ENCODE measurements around the gene AEBP2. TPM values are rescaled to one million over a fixed set of nuclear protein-coding genes. Genes with fewer than 3 reads are reported as not detected.
A peak's percentile ranks its signal among the peaks of the same experiment; 100 is the strongest.
"Not testable (repeated sequence)": the region's sequence is repeated elsewhere in the genome, so short reads cannot be mapped to it uniquely, and the experiment has no call there.

AEBP2 gene
- total and polyA plus RNA-seq, 7 donors: 7.8 to 52.8 (median 28.4) TPM

DNA sequence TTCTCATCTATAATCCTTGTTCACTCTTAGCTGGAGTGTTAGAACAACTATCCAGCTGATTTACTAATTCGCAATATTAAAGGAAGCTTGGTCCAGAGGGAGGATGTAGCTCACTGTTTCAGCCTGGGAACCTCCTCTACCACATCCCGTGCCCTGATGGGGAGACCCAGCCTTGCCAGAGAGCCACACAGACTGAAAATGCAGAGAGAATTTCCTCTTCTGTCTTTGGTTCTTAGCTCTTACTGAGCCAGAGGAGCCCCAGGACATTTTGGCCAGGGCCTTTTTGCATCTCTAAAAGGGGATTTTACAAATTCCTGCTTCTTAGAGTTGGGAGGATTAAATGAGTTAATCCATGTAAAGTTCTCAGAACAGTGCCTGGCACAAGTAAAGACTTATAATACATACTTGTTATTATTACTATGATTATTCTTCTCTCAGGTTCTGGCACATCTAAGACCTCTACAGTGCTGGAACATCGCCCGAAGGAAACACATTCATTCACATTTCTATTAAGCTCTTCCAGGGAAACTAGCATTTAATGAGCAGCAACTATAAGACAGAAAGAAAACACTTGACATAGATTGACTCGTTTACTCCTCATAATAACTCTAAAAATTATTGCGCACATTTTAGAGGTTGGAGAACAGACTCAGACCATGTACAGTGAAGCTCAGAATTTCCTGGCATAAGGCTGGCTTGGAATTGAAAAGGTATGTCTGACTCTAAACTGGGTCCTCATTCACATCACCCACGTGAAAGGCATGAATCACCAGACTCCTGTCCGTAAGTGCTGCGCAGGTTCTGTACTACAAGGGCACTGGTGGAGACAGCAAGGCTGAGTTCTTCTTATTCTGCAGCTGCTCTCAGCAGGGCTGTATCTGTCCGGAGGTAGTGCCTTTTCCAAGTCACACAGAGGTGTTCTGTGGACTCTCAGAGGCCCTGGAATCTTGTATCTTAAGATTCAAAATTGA lies 27.8 kb upstream of the AEBP2 start:
- WGBS, 2 donors: 87 to 90% methylated on average over 10 of the region's 10 CpGs
- Histone ChIP-seq H3K9me3 (no peaks in the 10 kb centered on the region), H3K27ac (peak overlapping the region in 3 of 4 donors; percentile 35 to 76 (median 40)), H3K36me3 (no peaks in the 10 kb centered on the region), H3K4me1 (peaks cover 0 to 19% (median 18%) of the 10 kb centered on the region in 4 donors), H3K27me3 (no peaks in the 10 kb centered on the region), H3K4me3 (no peak overlapping the region)
- DNase-seq: no peak
- intact Hi-C loops (cut with DNase I): no loop called here
- TF ChIP-seq EP300 (IDR thresholded peaks at IDR 0.05): no peak
- no peak for TF ChIP-seq POLR2A (IDR thresholded peaks at IDR 0.05)
- peak in 1 of 4 donors; percentile 65 for TF ChIP-seq POLR2AphosphoS5 (IDR thresholded peaks at IDR 0.05)
- TF ChIP-seq, protein P1, sequence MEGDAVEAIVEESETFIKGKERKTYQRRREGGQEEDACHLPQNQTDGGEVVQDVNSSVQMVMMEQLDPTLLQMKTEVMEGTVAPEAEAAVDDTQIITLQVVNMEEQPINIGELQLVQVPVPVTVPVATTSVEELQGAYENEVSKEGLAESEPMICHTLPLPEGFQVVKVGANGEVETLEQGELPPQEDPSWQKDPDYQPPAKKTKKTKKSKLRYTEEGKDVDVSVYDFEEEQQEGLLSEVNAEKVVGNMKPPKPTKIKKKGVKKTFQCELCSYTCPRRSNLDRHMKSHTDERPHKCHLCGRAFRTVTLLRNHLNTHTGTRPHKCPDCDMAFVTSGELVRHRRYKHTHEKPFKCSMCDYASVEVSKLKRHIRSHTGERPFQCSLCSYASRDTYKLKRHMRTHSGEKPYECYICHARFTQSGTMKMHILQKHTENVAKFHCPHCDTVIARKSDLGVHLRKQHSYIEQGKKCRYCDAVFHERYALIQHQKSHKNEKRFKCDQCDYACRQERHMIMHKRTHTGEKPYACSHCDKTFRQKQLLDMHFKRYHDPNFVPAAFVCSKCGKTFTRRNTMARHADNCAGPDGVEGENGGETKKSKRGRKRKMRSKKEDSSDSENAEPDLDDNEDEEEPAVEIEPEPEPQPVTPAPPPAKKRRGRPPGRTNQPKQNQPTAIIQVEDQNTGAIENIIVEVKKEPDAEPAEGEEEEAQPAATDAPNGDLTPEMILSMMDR (IDR thresholded peaks at IDR 0.05): no peak

DNA sequence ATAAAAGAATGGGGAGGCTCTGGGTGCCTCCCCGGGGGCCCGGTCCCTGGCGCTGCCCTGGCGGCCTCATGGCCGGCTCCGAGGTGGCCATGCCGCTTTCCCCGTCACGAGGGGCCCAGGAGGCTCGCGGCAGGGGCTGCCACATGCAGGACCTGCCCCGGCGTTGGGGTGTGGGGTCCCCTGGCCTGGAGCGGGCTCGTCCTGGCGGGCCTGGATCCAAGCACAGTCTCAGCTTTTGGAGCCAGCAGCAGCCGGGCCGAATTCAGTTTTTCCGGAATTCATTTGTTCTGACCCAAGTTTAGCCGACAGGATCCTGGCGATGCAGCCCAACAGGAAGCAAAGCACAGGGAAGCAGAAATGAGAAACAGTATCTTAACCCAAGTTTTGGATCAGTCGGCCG lies 26.4 kb upstream of the AEBP2 start:
- H3K4me3 ChIP-seq: peak overlapping the region; percentile 5 to 29 (median 22)
- 94 to 96% methylated on average over 23 of the region's 23 CpGs for WGBS, 2 donors

DNA sequence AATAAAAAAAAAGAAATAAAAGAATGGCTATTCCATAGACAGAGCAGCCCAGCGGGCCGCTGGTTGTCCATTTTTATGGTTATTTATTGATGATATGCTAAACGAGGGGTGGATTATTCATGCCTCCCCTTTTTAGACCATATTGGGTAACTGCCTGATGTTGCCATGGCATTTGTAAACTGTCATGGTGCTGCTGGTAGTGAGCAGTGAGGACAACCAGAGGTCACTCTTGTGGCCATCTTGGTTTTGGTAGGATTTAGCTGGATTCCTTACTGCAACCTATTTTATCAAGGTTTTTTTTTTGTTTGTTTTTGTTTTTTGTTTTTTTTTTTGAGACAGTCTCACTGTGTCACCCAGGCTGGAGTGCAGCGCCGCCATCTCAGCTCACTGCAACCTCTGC lies 25.7 kb upstream of the AEBP2 start:
- intact Hi-C loops (cut with DNase I); H3K4me3 ChIP-seq; H3K36me3 ChIP-seq; DNase-seq; H3K9me3 ChIP-seq; H3K27me3 ChIP-seq: not testable (repeated sequence)
- 92 to 95% methylated on average over 5 of the region's 5 CpGs for WGBS, 2 donors
- H3K4me1 ChIP-seq: peaks cover 0 to 19% (median 18%) of the 10 kb centered on the region in 4 donors
- H3K27ac ChIP-seq: peak overlapping the region in 2 of 4 donors; percentile 55 to 76

More for the DNA sequence above, 26.4 kb upstream of the AEBP2 start:
- Histone ChIP-seq H3K4me1 (peaks cover 0 to 19% (median 18%) of the 10 kb centered on the region in 4 donors), H3K9me3 (no peaks in the 10 kb centered on the region), H3K27me3 (no peaks in the 10 kb centered on the region), H3K36me3 (no peaks in the 10 kb centered on the region), H3K27ac (peak overlapping the region in 3 of 4 donors; percentile 40 to 76 (median 55))
- DNase-seq: peak; percentile 77
- intact Hi-C loops (cut with DNase I): no loop called here
- TF ChIP-seq EP300 (IDR thresholded peaks at IDR 0.05) (no peak), POLR2A (IDR thresholded peaks at IDR 0.05) (no peak), POLR2AphosphoS5 (IDR thresholded peaks at IDR 0.05) (no peak)
- TF ChIP-seq, protein P1 (IDR thresholded peaks at IDR 0.05): no peak

DNA sequence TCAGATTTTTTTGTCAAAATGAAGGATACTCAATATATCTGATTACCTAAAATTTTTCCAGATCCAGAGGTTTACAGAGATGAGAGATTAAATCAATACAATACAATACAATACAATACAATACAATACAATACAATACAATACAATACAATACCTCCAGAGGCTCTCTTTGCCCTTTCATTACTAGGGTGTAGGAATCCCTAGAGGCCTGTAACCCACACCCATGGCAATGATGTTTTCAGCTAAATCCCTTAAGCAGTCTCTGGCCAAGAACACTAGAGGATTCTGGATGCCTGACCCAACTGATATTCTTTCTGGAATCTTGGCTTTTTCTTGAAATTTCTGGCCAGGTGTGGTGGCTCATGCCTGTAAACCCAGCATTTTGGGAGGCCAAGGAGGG lies 23.7 kb upstream of the AEBP2 start:
- Histone ChIP-seq H3K9me3 (no peaks in the 10 kb centered on the region), H3K27me3 (no peaks in the 10 kb centered on the region), H3K36me3 (no peaks in the 10 kb centered on the region), H3K4me3 (no peak overlapping the region), H3K4me1 (peaks cover 0 to 11% (median 5%) of the 10 kb centered on the region in 4 donors), H3K27ac (no peak overlapping the region)
- no peak for DNase-seq
- TF ChIP-seq, protein P1 (IDR thresholded peaks at IDR 0.05): no peak
- TF ChIP-seq EP300 (IDR thresholded peaks at IDR 0.05) (no peak), POLR2A (IDR thresholded peaks at IDR 0.05) (no peak), POLR2AphosphoS5 (IDR thresholded peaks at IDR 0.05) (no peak)
- intact Hi-C loops (cut with DNase I): no loop called here

DNA sequence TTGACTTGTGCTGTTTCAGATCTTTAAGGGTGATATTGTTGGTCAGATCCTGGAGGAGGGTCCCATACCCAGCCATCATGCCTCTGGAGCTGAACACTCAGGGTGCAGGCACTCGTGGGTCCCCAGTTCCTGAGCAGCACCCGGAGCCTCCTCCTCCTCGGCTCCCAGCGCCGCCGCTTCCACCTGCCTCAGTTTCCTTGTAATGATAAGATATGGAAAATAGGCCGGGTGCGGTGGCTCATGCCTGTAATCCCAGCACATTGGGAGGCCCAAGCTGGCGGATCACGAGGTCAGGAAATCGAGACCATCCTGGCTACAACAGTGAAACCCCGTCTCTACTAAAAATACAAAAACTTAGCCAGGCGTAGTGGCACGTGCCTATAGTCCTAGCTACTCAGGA lies 20.2 kb upstream of the AEBP2 start:
- intact Hi-C loops (cut with DNase I): no loop called here
- Histone ChIP-seq H3K27me3 (no peaks in the 10 kb centered on the region), H3K4me3 (no peak overlapping the region), H3K27ac (no peak overlapping the region), H3K4me1 (no peaks in the 10 kb centered on the region), H3K36me3 (no peaks in the 10 kb centered on the region), H3K9me3 (no peaks in the 10 kb centered on the region)
- WGBS, 2 donors: 96 to 98% methylated on average over 14 of the region's 14 CpGs
- DNase-seq: no peak
- TF ChIP-seq EP300 (IDR thresholded peaks at IDR 0.05) (no peak), POLR2A (IDR thresholded peaks at IDR 0.05) (no peak), POLR2AphosphoS5 (IDR thresholded peaks at IDR 0.05) (no peak)
- TF ChIP-seq, protein P1 (IDR thresholded peaks at IDR 0.05): no peak
